ENCODE measurements around the gene FSTL4.

Gene FSTL4

DNA sequence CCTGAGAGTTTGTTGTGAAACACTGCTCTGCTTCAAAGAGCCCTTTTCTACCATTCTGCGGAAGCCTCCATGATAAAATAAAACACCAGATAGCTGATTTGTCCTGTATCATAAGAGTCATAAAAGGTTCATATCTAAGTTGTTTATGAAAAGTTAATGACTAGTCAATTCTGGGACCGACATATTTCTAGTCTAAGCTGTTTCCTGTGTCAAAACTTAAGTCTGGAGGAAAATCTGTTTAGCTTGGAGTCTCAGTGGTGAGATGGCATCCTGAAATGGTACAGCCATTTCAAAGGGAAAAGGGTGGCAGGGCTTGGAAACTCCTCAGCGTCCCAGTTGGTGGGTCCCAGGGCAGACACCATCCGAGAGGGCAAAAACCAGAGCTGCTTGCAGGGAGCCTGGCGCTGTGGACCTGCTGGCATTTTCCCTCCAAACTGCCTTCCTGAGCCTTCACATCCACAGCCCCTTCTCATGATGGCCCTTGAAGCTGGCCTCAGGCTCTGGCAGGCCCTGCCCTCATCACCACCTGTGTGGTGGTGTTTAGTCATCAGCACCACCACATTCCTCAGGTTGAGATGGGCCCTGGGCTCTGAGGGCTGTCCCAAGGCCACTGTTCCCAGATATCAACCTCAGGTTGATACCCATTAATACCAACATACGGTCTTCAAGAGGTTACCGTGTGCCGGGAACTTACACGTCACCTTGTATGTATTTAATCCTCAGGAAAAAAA is 376.5 kb downstream of the FSTL4 start:
- no peaks in the 10 kb centered on the region for H3K9me3 Mint-ChIP-seq
- H3K27me3 Mint-ChIP-seq, result peaks cover 16 to 31% of the 10 kb centered on the region in 2 donors
- no peak overlapping the region for H3K4me3 Mint-ChIP-seq
- peaks cover 2% of the 10 kb centered on the region for H3K36me3 Mint-ChIP-seq (ENCODE audit: insufficient read depth)
- peaks cover 0 to 3% of the 10 kb centered on the region in 2 donors for H3K4me1 Mint-ChIP-seq (ENCODE audit: low read depth in 2 of 2)
- no peak for DNase-seq
- no peak overlapping the region for H3K27ac Mint-ChIP-seq
- ATAC-seq (replicated peaks), result no peak

DNA sequence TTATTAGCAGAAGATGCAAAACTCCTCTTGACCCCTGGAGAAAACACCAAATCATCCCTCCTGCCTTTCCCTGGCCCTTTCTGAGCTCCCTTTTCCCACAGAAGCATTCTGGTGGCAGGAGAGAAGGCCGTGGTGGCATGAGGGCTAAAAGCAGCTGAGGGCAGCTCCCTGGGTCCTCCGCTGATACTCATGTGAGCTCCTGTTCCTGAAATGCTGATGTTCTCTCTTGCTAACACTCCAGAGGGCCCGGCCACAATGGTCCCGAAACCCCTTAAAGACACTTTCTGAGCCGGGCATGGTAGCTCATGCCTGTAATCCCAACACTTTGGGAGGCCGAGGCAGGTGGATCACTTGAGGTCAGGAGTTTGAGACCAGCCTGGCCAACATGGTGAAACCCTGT is 377.4 kb downstream of the FSTL4 start:
- DNase-seq, result no peak
- H3K27ac Mint-ChIP-seq, result no peak overlapping the region
- H3K4me3 Mint-ChIP-seq, result no peak overlapping the region
- H3K4me1 Mint-ChIP-seq (ENCODE audit: low read depth in 2 of 2), result peaks cover 0 to 3% of the 10 kb centered on the region in 2 donors
- peaks cover 20 to 37% of the 10 kb centered on the region in 2 donors for H3K27me3 Mint-ChIP-seq
- ATAC-seq (replicated peaks), result no peak
- H3K36me3 Mint-ChIP-seq (ENCODE audit: insufficient read depth), result peaks cover 2% of the 10 kb centered on the region
- no peaks in the 10 kb centered on the region for H3K9me3 Mint-ChIP-seq

DNA sequence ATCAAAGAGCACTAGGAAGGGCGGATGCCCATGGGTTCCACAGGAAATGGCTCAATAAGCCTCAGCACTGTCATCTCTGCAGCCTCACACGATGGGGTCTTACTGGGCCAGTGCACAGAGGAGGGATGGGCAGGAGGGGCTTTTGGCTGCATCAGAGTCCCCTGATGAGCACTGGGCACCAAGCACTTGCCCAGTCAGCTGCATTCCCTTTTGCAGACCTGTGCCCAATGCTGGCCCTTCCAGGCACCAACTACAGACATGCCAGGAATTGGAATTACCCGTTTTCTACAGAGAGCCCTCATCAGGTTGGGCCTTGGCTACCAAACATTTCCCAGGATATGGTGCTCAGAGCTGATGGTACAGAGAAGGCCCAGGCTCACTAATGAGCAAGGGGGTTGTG is 378.1 kb downstream of the FSTL4 start:
- ATAC-seq (replicated peaks) (no peak), DNase-seq (no peak)
- Mint-ChIP-seq H3K27ac (no peak overlapping the region), H3K36me3 (ENCODE audit: insufficient read depth) (peaks cover 2% of the 10 kb centered on the region), H3K4me1 (ENCODE audit: low read depth in 2 of 2) (peaks cover 0 to 3% of the 10 kb centered on the region in 2 donors), H3K27me3 (peaks cover 20 to 44% of the 10 kb centered on the region in 2 donors), H3K9me3 (no peaks in the 10 kb centered on the region), H3K4me3 (no peak overlapping the region)

DNA sequence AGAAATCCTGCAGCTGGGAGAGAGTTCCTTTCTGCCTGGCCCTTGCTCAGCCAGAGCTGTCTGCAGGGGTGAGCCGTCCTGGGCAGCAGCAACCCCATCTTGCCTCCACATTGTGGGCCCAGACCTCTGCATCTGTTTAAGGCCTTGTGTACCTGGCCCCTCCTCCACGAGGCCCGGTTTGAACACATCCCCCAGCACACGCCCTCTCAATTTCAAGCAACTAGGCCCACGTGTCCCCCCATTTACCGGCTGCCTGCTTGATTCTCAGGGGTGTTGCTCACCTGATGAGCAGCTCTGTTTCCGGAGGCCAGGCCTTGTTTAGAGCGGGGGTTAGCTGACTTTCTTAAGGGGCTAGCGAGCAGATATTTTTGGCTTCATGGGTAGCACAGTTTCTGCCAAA is 378.7 kb downstream of the FSTL4 start:
- Mint-ChIP-seq H3K9me3 (no peaks in the 10 kb centered on the region), H3K4me3 (no peak overlapping the region), H3K36me3 (ENCODE audit: insufficient read depth) (peaks cover 2% of the 10 kb centered on the region), H3K27me3 (peaks cover 21 to 47% of the 10 kb centered on the region in 2 donors), H3K4me1 (ENCODE audit: low read depth in 2 of 2) (peaks cover 0 to 3% of the 10 kb centered on the region in 2 donors), H3K27ac (no peak overlapping the region)
- DNase-seq (no peak), ATAC-seq (replicated peaks) (no peak)

DNA sequence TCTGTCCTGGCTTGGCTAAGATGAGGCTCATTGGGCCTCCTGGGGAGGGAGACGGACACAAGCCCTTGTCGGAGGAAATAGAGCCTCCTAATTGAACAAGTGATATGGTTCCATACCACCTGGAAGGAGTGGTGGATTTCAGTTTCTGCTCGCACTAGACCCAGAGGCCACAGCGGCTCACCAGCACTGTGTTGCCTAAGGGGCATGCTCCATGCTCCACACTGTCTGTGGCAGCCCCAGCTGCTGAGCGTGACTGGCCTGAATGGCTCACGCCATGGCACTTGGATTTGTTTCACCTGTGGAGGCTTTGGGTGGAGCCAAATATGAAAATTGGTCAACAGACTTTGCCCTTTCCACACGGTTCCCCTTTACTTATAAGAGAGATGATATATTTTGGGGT is 379.4 kb downstream of the FSTL4 start:
- ATAC-seq (replicated peaks) (no peak), DNase-seq (no peak)
- H3K27me3 Mint-ChIP-seq, result peaks cover 25 to 47% of the 10 kb centered on the region in 2 donors
- peaks cover 2% of the 10 kb centered on the region for H3K36me3 Mint-ChIP-seq (ENCODE audit: insufficient read depth)
- no peak overlapping the region for H3K27ac Mint-ChIP-seq
- peaks cover 0 to 3% of the 10 kb centered on the region in 2 donors for H3K4me1 Mint-ChIP-seq (ENCODE audit: low read depth in 2 of 2)
- H3K9me3 Mint-ChIP-seq, result no peaks in the 10 kb centered on the region
- no peak overlapping the region for H3K4me3 Mint-ChIP-seq

DNA sequence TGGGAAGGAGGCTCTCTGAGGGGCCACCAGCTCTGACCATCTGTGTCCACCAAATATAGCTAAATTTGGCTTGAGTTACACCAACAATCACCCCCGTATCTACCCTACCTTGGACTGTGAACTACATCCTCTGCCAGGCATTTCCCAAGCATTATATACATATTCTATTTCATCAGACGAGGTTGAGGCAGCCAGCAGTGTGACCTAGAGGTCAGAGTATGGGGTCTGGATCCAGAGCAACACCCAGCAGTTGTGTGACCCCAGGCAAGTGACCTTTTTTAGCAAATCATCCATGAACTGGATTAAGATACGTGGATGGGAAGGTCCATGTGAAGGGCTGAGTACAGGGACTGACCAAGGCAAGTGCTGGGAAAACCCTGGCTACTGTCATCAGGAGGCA is 379.9 kb downstream of the FSTL4 start:
- Mint-ChIP-seq H3K27ac (no peak overlapping the region), H3K27me3 (peaks cover 27 to 45% of the 10 kb centered on the region in 2 donors), H3K36me3 (ENCODE audit: insufficient read depth) (peaks cover 2% of the 10 kb centered on the region), H3K4me1 (ENCODE audit: low read depth in 2 of 2) (peaks cover 0 to 3% of the 10 kb centered on the region in 2 donors), H3K9me3 (no peaks in the 10 kb centered on the region), H3K4me3 (no peak overlapping the region)
- no peak for ATAC-seq (replicated peaks)
- no peak for DNase-seq

DNA sequence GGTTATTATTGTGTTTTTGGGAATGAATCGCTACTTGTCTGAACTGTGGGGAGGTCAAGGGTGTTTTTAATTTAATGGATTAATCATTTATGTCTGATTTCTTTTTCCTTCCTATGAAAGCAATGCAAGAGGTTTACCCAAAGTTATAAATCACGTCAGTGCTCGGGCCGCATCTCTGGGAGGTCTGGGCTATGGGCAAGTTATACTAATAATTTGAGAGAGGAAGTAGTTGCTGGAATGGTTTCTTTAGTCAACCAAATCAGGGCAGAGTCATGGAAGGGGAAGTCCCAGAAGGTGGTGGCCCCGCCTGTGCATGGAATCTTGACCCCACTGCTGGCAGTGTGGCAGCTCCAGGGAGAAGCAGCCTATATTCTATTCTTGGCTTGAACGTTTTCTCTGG is 380.3 kb downstream of the FSTL4 start:
- ATAC-seq (replicated peaks), result no peak
- H3K4me1 Mint-ChIP-seq (ENCODE audit: low read depth in 2 of 2), result peaks cover 0 to 3% of the 10 kb centered on the region in 2 donors
- DNase-seq, result no peak
- H3K9me3 Mint-ChIP-seq, result no peaks in the 10 kb centered on the region
- H3K27ac Mint-ChIP-seq, result no peak overlapping the region
- H3K36me3 Mint-ChIP-seq (ENCODE audit: insufficient read depth), result peaks cover 2% of the 10 kb centered on the region
- no peak overlapping the region for H3K4me3 Mint-ChIP-seq
- peaks cover 32 to 40% of the 10 kb centered on the region in 2 donors for H3K27me3 Mint-ChIP-seq

DNA sequence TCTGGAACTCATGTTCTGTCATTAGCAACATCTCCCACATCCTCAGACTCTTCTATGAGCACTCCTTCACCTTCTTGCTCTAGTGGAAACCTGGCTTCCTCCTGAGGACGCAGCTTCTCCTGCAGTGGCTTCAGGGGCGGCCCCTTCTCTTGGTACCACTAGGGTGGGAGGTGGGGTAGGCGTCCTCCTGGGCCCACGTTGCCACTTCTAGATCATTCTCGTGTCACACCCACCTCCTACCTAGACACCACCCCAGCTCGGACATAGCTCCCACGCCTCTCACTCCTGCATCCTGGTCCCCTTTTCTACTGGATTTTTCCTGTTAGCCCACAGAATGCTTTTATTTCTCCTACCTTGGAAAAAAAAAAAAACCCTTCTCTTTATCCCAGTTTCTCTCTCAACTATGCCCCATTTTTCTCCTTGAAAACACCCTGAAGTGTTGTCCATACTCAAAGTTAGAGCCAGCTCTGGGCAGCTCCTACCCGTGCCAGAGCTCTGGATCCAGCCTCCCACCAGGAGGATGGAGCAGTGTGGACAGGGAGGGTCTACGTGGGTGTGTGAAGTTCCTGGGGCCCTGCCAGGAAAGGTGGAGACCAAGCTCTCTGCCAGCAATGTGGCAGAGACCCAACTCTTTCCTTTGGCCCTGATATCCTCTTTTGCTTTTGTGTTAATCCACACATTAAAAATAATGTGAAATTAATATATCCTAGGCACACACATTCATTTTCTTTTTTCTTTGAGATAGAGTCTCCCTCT is 381.3 kb downstream of the FSTL4 start:
- no peak for DNase-seq
- H3K4me1 Mint-ChIP-seq (ENCODE audit: low read depth in 2 of 2), result no peaks in the 10 kb centered on the region
- no peaks in the 10 kb centered on the region for H3K9me3 Mint-ChIP-seq
- H3K4me3 Mint-ChIP-seq, result no peak overlapping the region
- H3K36me3 Mint-ChIP-seq (ENCODE audit: insufficient read depth), result peaks cover 2% of the 10 kb centered on the region
- no peak for ATAC-seq (replicated peaks)
- peaks cover 28 to 37% of the 10 kb centered on the region in 2 donors for H3K27me3 Mint-ChIP-seq
- H3K27ac Mint-ChIP-seq, result no peak overlapping the region

DNA sequence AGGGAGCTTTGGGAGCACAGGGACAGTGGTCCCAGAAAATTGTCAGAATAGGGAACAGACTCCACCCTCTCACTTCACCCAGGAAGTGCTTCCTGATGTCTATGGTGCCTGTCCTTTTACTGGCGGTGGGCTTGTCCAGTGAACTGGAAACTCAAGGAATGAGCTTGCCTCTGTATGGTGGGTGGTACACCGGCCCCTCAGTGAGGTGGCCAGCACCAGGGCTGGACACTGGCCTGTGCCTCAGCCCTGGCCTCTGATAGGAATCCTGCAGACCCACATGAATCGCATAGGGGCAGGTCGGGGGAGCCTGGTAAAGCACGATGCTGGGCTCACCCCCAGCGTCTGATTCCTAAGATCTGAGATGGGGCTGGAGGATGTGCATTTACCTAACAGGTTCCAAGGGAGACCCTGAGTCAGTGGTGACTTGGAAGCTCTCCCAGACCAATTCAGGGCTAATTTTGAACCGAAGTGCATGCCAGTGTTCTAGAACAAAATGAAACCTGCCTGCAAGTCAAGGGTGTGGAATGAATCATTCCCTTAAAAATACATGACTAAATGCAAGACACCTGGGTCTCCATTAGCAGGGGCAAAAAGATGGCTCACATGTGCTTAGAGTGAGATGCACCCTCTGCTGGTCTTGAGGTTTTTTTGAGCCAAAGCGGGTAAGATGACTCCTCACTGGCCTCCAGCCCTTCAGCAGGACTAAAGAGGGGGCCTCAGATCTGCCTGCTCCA is 382.2 kb downstream of the FSTL4 start:
- no peak overlapping the region for H3K27ac Mint-ChIP-seq
- DNase-seq (no peak), ATAC-seq (replicated peaks) (no peak)
- no peak overlapping the region for H3K4me3 Mint-ChIP-seq
- peaks cover 2% of the 10 kb centered on the region for H3K36me3 Mint-ChIP-seq (ENCODE audit: insufficient read depth)
- H3K9me3 Mint-ChIP-seq, result no peaks in the 10 kb centered on the region
- H3K27me3 Mint-ChIP-seq, result peaks cover 31 to 43% of the 10 kb centered on the region in 2 donors
- no peaks in the 10 kb centered on the region for H3K4me1 Mint-ChIP-seq (ENCODE audit: low read depth in 2 of 2)

DNA sequence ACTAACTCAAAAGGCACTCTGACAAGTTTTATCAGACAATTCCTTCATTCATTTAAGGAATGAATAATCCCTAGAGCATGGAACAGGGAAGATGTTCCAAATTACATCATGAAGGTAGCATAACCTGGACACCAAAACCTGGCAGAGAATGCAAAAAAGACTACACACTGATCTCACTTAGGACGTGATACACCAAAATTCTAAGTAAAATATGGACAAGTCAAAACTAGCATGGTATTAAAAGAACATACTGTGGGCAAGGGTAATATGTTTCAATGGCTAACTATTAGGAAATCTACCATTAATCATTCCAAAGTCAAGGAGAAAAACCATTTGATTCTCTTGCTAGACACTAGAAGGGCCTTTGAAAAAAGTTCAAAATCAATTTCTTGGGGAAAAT is 384.0 kb downstream of the FSTL4 start:
- ATAC-seq (replicated peaks), result no peak
- H3K9me3 Mint-ChIP-seq, result no peaks in the 10 kb centered on the region
- H3K27ac Mint-ChIP-seq, result no peak overlapping the region
- DNase-seq, result no peak
- no peak overlapping the region for H3K4me3 Mint-ChIP-seq
- peaks cover 32 to 61% of the 10 kb centered on the region in 2 donors for H3K27me3 Mint-ChIP-seq
- H3K4me1 Mint-ChIP-seq (ENCODE audit: low read depth in 2 of 2), result no peaks in the 10 kb centered on the region
- H3K36me3 Mint-ChIP-seq (ENCODE audit: insufficient read depth), result peaks cover 2% of the 10 kb centered on the region

DNA sequence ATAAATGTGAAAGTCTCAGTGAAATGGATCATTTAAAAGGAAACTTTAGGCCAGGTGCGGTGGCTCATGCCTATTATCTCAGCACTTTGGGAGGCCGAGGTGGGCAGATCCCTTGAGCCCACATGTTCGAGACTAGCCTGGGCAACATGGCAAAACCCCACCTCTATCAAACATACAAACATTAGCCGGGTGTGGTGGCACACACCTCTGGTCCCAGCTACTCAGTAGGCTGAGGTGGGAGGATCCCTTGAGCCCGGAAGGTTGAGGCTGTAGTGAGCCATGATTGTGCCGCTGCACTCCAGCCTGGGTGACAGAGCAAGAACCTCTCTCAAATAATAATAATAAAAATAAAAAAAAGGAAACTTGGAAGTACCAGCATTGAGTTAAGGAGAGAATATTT is 384.4 kb downstream of the FSTL4 start:
- H3K4me3 Mint-ChIP-seq, result no peak overlapping the region
- no peak for ATAC-seq (replicated peaks)
- peaks cover 36 to 65% of the 10 kb centered on the region in 2 donors for H3K27me3 Mint-ChIP-seq
- H3K27ac Mint-ChIP-seq, result no peak overlapping the region
- DNase-seq, result no peak
- H3K9me3 Mint-ChIP-seq, result no peaks in the 10 kb centered on the region
- H3K36me3 Mint-ChIP-seq (ENCODE audit: insufficient read depth), result peaks cover 2% of the 10 kb centered on the region
- H3K4me1 Mint-ChIP-seq (ENCODE audit: low read depth in 2 of 2), result no peaks in the 10 kb centered on the region

DNA sequence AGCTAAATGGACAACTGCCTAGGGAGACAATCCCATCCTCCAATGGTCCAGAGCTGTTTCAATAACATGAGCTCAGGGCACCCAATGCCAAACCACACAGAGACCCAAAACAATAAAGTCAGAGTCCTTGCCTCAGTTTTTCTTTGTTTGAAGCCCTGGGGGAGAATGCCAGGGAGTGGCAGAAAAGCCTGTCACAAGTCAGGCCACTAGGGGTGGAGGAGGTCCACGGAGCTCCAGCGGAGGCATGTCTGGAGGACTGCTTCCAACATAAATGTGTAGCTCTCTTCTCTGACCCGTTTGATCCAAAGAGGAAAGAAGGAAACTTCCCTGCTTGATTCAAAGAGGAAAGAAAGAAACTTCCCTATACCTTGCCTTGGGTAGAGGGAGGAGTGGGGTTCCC is 385.3 kb downstream of the FSTL4 start:
- Mint-ChIP-seq H3K27me3 (peaks cover 43 to 72% of the 10 kb centered on the region in 2 donors), H3K9me3 (no peaks in the 10 kb centered on the region), H3K4me3 (no peak overlapping the region)

DNA sequence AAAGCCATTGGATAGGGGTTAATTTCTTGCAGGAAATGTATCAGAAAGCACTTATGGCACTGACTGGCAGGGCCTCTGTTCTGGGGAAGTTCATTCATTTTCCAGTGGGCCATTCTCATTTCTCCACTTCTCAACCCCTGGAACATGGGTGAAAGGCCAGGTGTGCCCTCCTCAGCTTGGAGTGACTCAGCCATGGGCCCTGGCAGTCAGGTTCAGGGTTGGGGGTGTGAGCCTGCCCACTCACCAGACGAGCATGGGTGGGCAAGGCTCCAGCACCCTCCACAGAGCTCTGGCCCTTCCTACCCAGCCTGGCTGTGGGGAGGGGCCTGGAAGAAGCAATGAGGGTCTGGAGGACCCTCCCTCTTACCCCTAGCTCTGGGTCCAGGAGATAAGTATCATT is 386.2 kb downstream of the FSTL4 start:
- DNase-seq (no peak), ATAC-seq (replicated peaks) (no peak)
- no peak overlapping the region for H3K4me3 Mint-ChIP-seq
- H3K9me3 Mint-ChIP-seq, result no peaks in the 10 kb centered on the region
- H3K4me1 Mint-ChIP-seq (ENCODE audit: low read depth in 2 of 2), result no peaks in the 10 kb centered on the region
- no peak overlapping the region for H3K27ac Mint-ChIP-seq
- H3K27me3 Mint-ChIP-seq, result peaks cover 44 to 63% of the 10 kb centered on the region in 2 donors
- H3K36me3 Mint-ChIP-seq (ENCODE audit: insufficient read depth), result no peaks in the 10 kb centered on the region

More for the DNA sequence above, 385.3 kb downstream of the FSTL4 start:
- DNase-seq, result no peak
- Mint-ChIP-seq H3K27ac (no peak overlapping the region), H3K4me1 (ENCODE audit: low read depth in 2 of 2) (no peaks in the 10 kb centered on the region), H3K36me3 (ENCODE audit: insufficient read depth) (no peaks in the 10 kb centered on the region)
- ATAC-seq (replicated peaks), result no peak
